Erythroblast (primary cell): Measurements from ENCODE around the gene LINC00237.

Experiments used
- DNase-seq, 2 experiments: peaks; one replicate each; lab custom pipeline; 2025; lab: John Stamatoyannopoulos, UW
- GATA1 ChIP-seq: IDR thresholded peaks from 2 replicates; pipeline ENCODE4 v1.6.1; 2011; ENCODE audit warnings: low read depth, mild to moderate bottlenecking, control low read depth, low read length, moderate library complexity
- POLR2A ChIP-seq: IDR thresholded peaks from 2 replicates; pipeline ENCODE4 v1.6.1; 2011; ENCODE audit warnings: mild to moderate bottlenecking, low read length

The LINC00237 gene

DNA sequence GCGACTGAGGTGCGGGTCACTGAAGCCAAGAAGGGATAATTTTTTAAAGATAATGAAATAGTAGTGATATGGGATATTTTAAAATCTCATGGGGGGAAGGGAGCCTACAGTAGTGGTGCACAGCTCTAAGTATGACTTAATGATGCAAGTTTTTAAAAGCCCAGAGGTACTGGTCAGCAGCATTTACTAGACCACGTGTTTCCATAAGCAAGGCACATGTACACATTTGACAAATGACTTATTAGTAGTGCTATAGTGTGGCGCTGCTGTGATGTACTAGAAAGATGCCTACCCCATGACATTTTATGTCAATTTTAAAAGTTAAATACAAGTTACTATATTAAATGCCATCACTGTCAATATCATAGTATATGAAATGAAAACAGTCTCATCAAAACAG lies 7.5 kb upstream of the LINC00237 start:
- TF ChIP-seq GATA1 (no peak), POLR2A (no peak)
- no peak for DNase-seq

DNA sequence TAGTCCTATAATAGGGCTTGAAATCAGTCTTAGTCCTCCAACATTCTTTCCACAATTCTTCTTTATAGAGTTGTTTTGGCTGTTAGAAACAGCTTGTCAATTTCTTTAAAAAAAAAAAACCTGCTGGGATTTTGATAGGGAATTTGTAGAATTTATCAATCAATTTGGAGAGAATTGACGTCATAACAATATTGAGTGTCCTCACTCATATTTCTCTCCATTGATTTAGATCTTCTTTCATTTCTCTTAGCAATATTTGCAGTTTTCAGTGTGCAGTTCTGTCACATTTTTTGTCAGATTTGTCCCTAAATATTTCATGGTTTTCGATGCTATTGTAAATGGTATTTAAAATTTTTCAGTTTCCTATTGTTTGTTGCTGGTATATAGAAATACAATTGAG lies 5.3 kb upstream of the LINC00237 start:
- TF ChIP-seq GATA1 (no peak), POLR2A (no peak)
- DNase-seq: no peak

DNA sequence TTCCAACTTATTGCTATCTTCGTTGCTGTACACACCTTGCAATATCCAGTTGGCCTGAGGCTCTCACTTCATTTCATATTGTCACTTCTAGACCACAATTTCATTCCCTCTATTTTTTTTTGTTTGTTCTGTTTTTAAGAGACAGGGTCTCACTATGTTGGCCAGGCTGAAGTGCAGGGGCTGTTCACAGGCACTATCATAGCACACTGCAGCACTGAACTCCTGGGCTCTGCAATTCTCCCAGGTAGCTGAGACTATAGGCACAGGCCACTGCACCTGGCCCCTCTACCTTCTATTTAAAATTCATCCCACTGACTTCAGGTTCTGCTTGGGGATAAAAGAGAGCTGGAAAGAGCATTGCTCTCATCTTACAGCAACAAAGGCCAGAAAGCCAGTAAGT lies 4.7 kb upstream of the LINC00237 start:
- TF ChIP-seq POLR2A (no peak), GATA1 (no peak)
- no peak for DNase-seq

DNA sequence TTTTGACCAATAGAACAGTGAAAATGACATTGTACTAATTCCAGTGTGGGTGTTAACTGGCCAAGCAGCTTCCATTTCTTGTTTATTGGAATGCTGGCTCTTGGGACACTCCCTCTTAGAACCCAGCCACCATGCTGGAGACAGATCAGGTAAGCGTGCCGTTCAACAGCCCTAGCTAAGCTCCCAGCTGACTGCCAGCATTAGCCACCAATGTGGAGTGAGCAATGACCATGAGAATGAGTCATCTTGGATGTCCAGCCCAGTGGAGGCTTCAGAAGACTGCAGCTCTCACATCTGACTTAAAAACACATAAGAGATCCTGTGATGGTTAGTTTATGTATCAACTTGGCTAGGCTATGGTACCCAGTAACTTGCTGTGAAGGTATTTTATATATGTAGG lies 3.0 kb upstream of the LINC00237 start:
- no peak for TF ChIP-seq GATA1
- TF ChIP-seq POLR2A: no peak
- DNase-seq: no peak

DNA sequence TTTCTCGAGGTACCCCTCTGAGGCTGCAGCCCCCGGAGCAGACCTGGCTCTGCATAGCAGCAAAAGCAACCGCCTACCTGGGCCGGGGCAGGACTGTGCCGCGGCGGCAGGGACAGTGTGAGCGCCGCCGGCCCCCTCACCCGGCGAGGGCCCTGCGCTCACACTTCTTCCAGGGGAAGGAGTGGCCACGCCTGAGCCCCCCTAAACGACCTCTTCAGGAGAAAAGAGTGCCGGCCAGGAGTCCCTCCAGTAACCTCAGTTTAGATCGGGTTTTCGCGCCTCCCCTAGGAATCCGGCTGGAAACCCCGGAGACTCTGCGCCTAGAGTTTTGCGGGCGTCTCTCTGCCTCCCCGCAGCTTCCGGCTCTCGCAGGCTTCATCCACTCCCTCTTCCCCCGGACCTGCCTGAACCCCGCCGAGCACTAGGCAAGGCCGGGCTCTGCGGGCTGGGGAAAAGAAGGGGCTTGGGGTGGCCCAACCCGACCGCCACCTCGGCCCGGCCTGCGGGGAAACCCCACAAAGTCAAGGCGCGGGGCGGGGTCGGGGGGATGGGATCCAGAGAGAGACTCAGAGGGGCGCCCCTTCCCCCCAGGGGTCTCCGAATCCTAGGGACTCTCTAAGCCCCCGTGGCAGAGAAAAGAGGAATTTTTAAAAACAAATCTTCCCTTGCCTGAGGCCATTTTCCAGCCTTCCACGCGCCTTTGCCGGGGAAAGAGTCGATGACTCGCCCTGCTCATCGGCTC lies 558 bp downstream of the LINC00237 start:
- no peak for DNase-seq
- TF ChIP-seq GATA1: no peak
- TF ChIP-seq POLR2A: no peak

DNA sequence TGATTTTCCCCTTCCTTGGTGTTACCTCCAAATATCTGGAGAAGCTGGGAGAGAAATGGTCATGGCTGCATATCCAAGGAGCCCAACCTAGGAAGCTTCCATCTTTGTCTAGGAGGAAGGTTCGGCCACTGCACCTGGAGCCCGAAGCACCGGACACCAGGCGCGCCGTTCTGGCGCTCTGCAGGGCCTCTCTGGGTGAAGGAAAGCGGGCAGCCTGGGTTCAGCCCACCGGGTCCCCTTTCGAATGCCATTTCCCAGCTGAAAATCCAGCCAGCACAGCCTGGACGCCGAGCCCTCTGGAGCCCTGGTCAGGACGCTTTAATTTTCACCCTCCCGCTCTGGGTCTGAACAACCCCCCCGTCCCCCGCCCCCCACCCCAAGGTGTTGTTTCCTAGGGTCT lies 1.2 kb downstream of the LINC00237 start:
- TF ChIP-seq GATA1 (no peak), POLR2A (no peak)
- DNase-seq: no peak

DNA sequence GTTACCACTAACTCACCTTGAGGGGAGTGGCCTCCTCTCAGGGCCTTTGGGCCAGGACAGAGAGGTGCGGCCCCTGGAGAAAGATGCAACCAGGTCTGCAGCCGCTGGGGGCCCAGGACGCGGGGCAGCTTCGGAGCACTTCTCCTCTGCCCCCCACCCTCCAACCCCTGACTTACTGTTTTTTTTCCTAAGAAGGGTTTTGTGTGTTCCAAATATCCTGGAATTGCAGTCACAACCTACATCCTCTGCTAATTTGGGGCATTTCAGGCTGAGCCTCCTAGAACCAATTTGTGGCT lies 1.7 kb downstream of the LINC00237 start:
- no peak for DNase-seq
- no peak for TF ChIP-seq POLR2A
- no peak for TF ChIP-seq GATA1

DNA sequence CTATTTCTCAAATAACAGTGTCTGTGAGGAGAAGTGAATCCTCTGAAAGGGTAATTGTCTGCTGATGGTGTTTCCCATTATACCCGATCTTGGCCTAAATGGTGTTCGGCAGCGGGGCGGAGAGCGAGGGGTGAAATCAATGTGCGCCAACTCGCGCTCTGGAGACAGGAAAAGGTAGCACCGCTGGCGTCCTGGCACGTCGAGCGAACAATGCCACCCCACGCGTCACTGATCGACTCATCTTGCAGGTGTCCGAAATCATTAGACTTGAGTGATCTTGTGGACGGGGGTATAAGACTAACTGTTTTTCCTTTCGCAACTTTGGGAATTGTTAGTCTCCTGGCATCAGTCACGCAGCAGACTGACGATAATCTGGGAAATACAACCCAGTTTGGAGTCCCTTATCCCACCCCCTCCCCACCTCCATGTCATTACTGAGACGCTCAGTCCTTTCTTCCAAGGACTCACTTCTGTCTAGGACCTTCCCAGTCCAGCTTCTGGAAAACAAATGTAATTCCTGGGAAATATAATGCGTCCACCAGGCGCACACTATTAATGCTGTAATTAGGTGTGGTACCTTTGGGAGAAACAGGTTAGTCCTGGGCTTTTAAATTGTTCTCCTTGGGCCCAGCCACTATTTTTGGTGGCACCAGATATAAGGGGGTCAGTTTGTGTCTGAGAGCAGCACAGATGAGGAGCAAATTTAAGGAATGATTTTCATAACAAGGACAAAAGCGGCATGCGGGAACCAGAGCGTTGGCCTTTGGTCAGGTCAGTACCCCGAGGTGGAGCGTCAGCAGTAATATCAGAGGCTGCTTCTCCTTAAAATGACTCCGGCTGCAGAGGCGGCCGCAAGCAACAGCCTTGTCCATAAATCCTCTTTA lies 2.3 kb downstream of the LINC00237 start:
- DNase-seq: no peak
- TF ChIP-seq POLR2A (no peak), GATA1 (no peak)

DNA sequence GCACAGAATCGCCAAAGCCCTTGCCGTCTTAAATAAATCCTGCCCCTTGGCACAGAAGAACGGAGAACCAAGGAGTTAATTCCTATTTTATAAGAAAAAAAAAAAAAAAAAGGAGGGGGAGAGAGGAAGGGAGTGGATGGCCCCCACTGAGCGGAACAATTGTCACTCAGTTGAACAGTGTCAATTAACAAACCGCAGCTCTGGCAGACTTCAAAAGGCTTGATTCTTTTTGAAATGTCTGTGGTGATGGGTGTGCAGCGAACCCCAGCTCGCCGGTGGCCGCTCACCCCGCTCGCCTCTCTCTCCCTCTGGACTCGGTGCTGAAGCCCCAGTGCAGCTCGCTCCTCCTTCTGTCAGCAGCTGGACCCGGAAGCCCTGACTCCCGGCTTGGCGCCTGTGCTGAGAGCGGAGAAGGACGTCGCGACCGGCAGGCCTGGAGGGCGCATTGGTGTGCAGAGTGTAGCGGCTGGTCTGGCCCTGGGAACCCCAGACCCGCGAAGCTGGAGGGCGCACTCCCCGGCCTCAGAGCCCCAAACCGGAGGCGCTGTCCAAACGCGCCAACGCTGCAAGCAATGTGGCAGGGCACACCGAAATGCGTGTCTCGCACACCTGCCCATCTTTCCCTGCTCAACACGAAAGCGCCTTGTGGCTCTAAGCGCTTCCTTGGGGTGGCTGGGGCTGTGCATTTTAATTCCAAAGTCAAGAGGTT lies 3.4 kb downstream of the LINC00237 start:
- peak; percentile 23 to 27 for DNase-seq

DNA sequence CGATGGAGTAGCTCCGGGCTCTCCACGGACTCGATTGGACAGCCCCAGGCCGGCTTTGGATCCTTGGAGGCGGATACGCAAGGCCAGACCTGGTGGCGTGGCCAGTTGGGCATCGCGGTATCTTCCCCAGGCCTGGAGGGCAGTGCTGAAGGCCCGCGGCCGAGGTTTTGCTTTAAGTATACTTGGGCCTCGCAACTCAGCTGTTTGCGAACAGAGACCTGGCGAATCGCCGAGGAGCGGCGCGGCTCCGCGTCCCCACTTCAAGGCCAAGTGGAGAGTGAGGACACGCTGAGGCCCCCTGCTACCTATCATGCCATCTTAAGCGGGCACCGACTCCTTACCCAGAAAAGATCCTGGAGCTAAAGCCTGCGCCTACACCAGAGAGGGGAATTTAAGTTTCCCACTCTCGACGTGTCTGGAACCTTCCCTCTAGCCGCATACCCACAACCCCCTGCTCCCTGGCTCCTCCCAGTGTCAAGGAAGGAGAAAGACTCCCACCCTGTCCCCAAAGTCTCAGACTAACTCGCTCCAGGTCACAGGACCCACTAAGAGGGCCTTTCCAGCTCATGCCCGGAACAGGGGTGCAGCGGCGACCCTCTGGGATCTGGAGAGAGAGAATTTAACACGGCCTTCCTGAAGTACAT lies 4.1 kb downstream of the LINC00237 start:
- TF ChIP-seq POLR2A (no peak), GATA1 (no peak)
- peak; percentile 24 to 46 for DNase-seq

More for the DNA sequence above, 3.4 kb downstream of the LINC00237 start:
- TF ChIP-seq GATA1 (no peak), POLR2A (no peak)

DNA sequence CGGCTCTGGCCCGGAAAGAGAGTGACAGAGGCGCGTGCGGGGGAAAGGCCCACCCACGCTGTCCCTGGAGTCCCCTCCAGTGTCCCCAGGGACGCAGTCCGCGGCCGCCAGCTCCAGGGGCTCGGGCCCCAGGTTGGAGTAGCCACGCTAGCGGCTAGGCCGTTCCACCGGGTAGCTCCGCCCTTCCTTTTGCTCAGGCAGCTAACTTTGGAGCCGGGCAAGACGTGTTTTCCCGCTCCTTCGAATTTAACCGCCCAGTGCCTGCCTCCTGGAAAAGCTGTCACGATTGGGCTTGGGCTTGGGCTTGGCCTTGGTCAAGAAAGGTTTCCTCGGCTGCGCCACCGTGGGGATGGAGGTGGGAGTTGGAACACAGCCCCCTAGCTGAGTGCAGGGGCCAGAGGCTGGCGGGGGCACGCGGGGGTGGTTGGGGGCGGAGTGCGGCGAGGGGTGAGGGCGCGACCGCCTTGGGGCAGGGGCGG lies 4.7 kb downstream of the LINC00237 start:
- peak in 1 of 2 experiments; percentile 49 for DNase-seq
- TF ChIP-seq GATA1 (no peak), POLR2A (no peak)

DNA sequence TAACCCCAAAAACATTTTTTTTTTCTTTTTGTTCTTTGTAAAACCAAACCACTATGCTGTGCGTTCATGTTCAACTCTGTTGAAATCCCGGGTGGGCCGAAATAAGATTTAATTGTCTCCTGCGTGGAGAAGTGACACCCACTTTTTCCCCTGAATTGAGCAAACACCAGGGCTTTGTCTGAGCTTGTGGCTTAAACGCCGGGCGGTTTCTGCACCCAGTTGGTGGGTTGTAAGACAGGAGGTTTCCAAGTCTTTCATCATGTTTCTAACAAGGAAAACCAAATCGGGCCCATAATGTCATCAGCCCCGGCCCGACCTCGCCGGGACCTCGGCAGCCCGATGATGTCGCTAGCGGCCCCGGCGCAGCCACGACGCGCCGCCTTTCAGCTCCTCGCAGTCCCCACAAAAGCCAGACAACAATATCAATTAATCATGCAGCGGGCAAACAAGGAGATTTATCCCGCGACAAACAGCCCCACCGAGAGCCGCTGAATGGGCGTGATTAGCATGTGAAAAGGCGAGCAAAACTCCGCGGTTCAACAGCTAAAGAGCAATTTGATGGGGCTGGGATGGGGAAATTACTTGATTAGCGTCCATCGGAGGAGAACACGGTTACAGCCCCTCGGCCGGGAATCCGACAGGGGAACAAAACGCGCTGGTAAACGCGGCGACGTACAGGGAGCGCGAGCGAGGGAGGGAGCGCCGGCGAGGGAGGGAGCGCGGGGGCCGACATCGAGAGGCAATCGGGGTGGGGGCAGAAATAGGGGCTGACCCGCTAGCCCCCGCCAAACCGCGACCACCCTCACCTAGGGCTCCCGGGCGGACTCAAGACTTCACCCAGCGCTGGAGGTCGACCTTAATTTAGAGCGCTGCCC lies 5.3 kb downstream of the LINC00237 start:
- DNase-seq: peak; percentile 53 to 81
- TF ChIP-seq GATA1 (no peak), POLR2A (no peak)
